Measurements from ENCODE around the gene MTHFD2L. TPM values are rescaled to one million over a fixed set of nuclear protein-coding genes. Genes with fewer than 3 reads are reported as not detected.

Gene MTHFD2L
- total and polyA plus RNA-seq, 11 donors, result 6.8 to 16.4 (median 11.6) TPM

GRCh38 chr4:74148205-74148604 lies 9.7 kb upstream of the MTHFD2L start:
- 95 to 97% (median 96%) methylated on average over 2 of the region's 2 CpGs for WGBS, 4 donors
- no peak for DNase-seq
- H3K27me3 ChIP-seq, result no peaks in the 10 kb centered on the region
- H3K9me3 ChIP-seq, result peaks cover 0 to 18% (median 0%) of the 10 kb centered on the region in 12 donors
- H3K4me1 ChIP-seq, result no peaks in the 10 kb centered on the region
- no peak overlapping the region for H3K27ac ChIP-seq
- no peaks in the 10 kb centered on the region for H3K36me3 ChIP-seq
- no peak for TF ChIP-seq POLR2A (IDR thresholded peaks at IDR 0.05)
- no peak for TF ChIP-seq CTCF (IDR thresholded peaks at IDR 0.05)
- no peak overlapping the region for H3K4me3 ChIP-seq
- intact Hi-C loops (cut with DNase I), result no loop called here
- ATAC-seq, result no peak

GRCh38 chr4:74152836-74153235 lies 5.1 kb upstream of the MTHFD2L start:
- no peaks in the 10 kb centered on the region for H3K9me3 ChIP-seq
- no peak overlapping the region for H3K27ac ChIP-seq
- no peaks in the 10 kb centered on the region for H3K36me3 ChIP-seq
- intact Hi-C loops (cut with DNase I), result no loop called here
- peaks cover 0 to 9% (median 6%) of the 10 kb centered on the region in 12 donors for H3K4me1 ChIP-seq
- H3K27me3 ChIP-seq, result no peaks in the 10 kb centered on the region
- DNase-seq (no peak), ATAC-seq (no peak)
- no peak for TF ChIP-seq CTCF (IDR thresholded peaks at IDR 0.05)
- no peak for TF ChIP-seq POLR2A (IDR thresholded peaks at IDR 0.05)
- no peak overlapping the region for H3K4me3 ChIP-seq

GRCh38 chr4:74156521-74156920 lies 1.4 kb upstream of the MTHFD2L start:
- intact Hi-C loops (cut with DNase I), result no loop called here
- 77 to 84% (median 82%) methylated on average over 2 of the region's 2 CpGs for WGBS, 4 donors
- peaks cover 0 to 32% (median 15%) of the 10 kb centered on the region in 12 donors for H3K4me1 ChIP-seq
- no peak overlapping the region for H3K4me3 ChIP-seq
- H3K27ac ChIP-seq, result peak overlapping the region in 1 of 12 donors; percentile 94
- no peaks in the 10 kb centered on the region for H3K9me3 ChIP-seq
- no peak for ATAC-seq
- TF ChIP-seq POLR2A (IDR thresholded peaks at IDR 0.05) (no peak), CTCF (IDR thresholded peaks at IDR 0.05) (no peak)
- no peaks in the 10 kb centered on the region for H3K27me3 ChIP-seq
- H3K36me3 ChIP-seq, result peaks cover 0 to 18% (median 14%) of the 10 kb centered on the region in 9 donors
- DNase-seq, result no peak

- intact Hi-C loops (cut with DNase I), result no loop called here
- Histone ChIP-seq H3K36me3 (peaks cover 0 to 24% (median 18%) of the 10 kb centered on the region in 9 donors), H3K27me3 (no peaks in the 10 kb centered on the region), H3K4me3 (peak overlapping the region; percentile 44 to 87 (median 70)), H3K4me1 (peaks cover 0 to 39% (median 17%) of the 10 kb centered on the region in 12 donors), H3K27ac (peak overlapping the region; percentile 80 to 96 (median 92)), H3K9me3 (no peaks in the 10 kb centered on the region)
- TF ChIP-seq CTCF (IDR thresholded peaks at IDR 0.05) (no peak), POLR2A (IDR thresholded peaks at IDR 0.05) (no peak)
- WGBS, 4 donors, result 7 to 16% (median 12%) methylated on average over 2 of the region's 2 CpGs
- ATAC-seq, result no peak
- no peak for DNase-seq
These were observed 764 bp upstream of the MTHFD2L start for GRCh38 chr4:74157154-74157553.
